H9 (cell line): ENCODE results near the gene SNAI3. TPM values are rescaled to one million over a fixed set of nuclear protein-coding genes. Genes with fewer than 3 reads are reported as not detected.

Experiments used
- DNase-seq: peaks from one replicate; pipeline ENCODE4 v3.0.0-alpha.2; 2017
- H2AFZ ChIP-seq: one replicate; pipeline ENCODE4 v1.6.1; 2013; ENCODE audit warnings: mild to moderate bottlenecking, low read length, control low read depth, moderate library complexity
- H2AK5ac ChIP-seq: 2 replicates; pipeline ENCODE4 v1.6.1; 2013; ENCODE audit warnings: low read length, control low read depth, mixed read lengths; ENCODE audit not compliant: insufficient read length
- H2BK120ac ChIP-seq: one replicate; pipeline ENCODE4 v1.6.1; 2013; ENCODE audit warnings: low read depth, mild to moderate bottlenecking, low read length, control low read depth, inconsistent platforms; ENCODE audit not compliant: poor library complexity, severe bottlenecking
- H2BK12ac ChIP-seq: 2 replicates; pipeline ENCODE4 v1.6.1; 2013; ENCODE audit warnings: low read length, control low read depth, mixed read lengths, low read depth; ENCODE audit not compliant: insufficient read length
- H2BK15ac ChIP-seq: 2 replicates; pipeline ENCODE4 v1.6.1; 2013; ENCODE audit warnings: low read depth, low read length, control low read depth
- H2BK20ac ChIP-seq: one replicate; pipeline ENCODE4 v1.6.1; 2013; ENCODE audit warnings: low read depth, mild to moderate bottlenecking, low read length, control low read depth, inconsistent platforms; ENCODE audit not compliant: poor library complexity, severe bottlenecking
- H2BK5ac ChIP-seq: 2 replicates; pipeline ENCODE4 v1.6.1; 2013; ENCODE audit warnings: low read length, control low read depth, mixed read lengths; ENCODE audit not compliant: insufficient read length
- H3K14ac ChIP-seq: 2 replicates; pipeline ENCODE4 v1.6.1; 2013; ENCODE audit warnings: low read length, control low read depth; ENCODE audit not compliant: insufficient read depth
- H3K18ac ChIP-seq: 2 replicates; pipeline ENCODE4 v1.6.1; 2013; ENCODE audit warnings: low read depth, mild to moderate bottlenecking, mixed read lengths, low read length, control low read depth; ENCODE audit not compliant: insufficient read length
- H3K23ac ChIP-seq: 2 replicates; pipeline ENCODE4 v1.6.1; 2013; ENCODE audit warnings: low read length, control low read depth, mixed read lengths, low read depth; ENCODE audit not compliant: insufficient read length
- H3K23me2 ChIP-seq: 2 replicates; pipeline ENCODE4 v1.6.1; 2013; ENCODE audit warnings: low read depth, mild to moderate bottlenecking, mixed read lengths, low read length, control low read depth; ENCODE audit not compliant: insufficient read length, poor library complexity, severe bottlenecking
- H3K27ac ChIP-seq: 2 replicates; pipeline ENCODE4 v1.5.1; 2013; ENCODE audit warnings: low read length, control low read depth, mixed read lengths, low read depth; ENCODE audit not compliant: insufficient read length
- H3K27me3 ChIP-seq: 2 replicates; pipeline ENCODE4 v1.6.1; 2013; ENCODE audit warnings: low read length, control low read depth, inconsistent platforms; ENCODE audit not compliant: insufficient read depth
- H3K4ac ChIP-seq: 2 replicates; pipeline ENCODE4 v1.6.1; 2013; ENCODE audit warnings: low read depth, mild to moderate bottlenecking, control low read depth, inconsistent platforms, low read length, moderate library complexity
- H3K4me1 ChIP-seq: 2 replicates; pipeline ENCODE4 v1.6.1; 2013; ENCODE audit warnings: low read length, control low read depth, inconsistent platforms; ENCODE audit not compliant: insufficient read depth
- H3K4me2 ChIP-seq: 2 replicates; pipeline ENCODE4 v1.6.1; 2013; ENCODE audit warnings: low read length, control low read depth, mixed read lengths; ENCODE audit not compliant: insufficient read length, insufficient read depth
- H3K56ac ChIP-seq: 2 replicates; pipeline ENCODE4 v1.6.1; 2013; ENCODE audit warnings: low read depth, mild to moderate bottlenecking, mixed read lengths, low read length, control low read depth; ENCODE audit not compliant: insufficient read length
- H3K79me1 ChIP-seq: 2 replicates; pipeline ENCODE4 v1.6.1; 2013; ENCODE audit warnings: low read depth, mild to moderate bottlenecking, moderate library complexity, low read length, control low read depth, inconsistent platforms; ENCODE audit not compliant: insufficient read depth, poor library complexity, severe bottlenecking
- H3K79me2 ChIP-seq: 2 replicates; pipeline ENCODE4 v1.6.1; 2013; ENCODE audit warnings: low read length, control low read depth, inconsistent platforms; ENCODE audit not compliant: insufficient read depth
- H3K9ac ChIP-seq: 2 replicates; pipeline ENCODE4 v1.6.1; 2013; ENCODE audit warnings: low read length, control low read depth, mixed read lengths; ENCODE audit not compliant: insufficient read length; ENCODE audit errors: extremely low read depth
- H3K9me3 ChIP-seq: one replicate; pipeline ENCODE4 v1.6.1; 2013; ENCODE audit warnings: low read depth, low read length, inconsistent platforms; ENCODE audit not compliant: control insufficient read depth
- H3T11ph ChIP-seq: one replicate; pipeline ENCODE4 v1.6.1; 2013; ENCODE audit warnings: mild to moderate bottlenecking, low read length, control low read depth, inconsistent platforms
- H4K20me1 ChIP-seq: one replicate; pipeline ENCODE4 v1.6.1; 2013; ENCODE audit not compliant: control insufficient read depth, insufficient read length, insufficient read depth
- H4K5ac ChIP-seq: 2 replicates; pipeline ENCODE4 v1.6.1; 2013; ENCODE audit warnings: low read depth, mild to moderate bottlenecking, mixed read lengths, low read length, control low read depth; ENCODE audit not compliant: insufficient read length
- H4K8ac ChIP-seq: replicated peaks from 2 replicates; pipeline ENCODE4 v1.6.1; 2013; ENCODE audit warnings: low read length, control low read depth, mixed read lengths, low read depth; ENCODE audit not compliant: insufficient read length
- H4K91ac ChIP-seq: 2 replicates; pipeline ENCODE4 v1.6.1; 2013; ENCODE audit warnings: low read depth, mild to moderate bottlenecking, moderate library complexity, mixed read lengths, low read length, control low read depth; ENCODE audit not compliant: insufficient read length
- H3K27ac Mint-ChIP-seq, 3 experiments: 2 replicates in 2 of 3; 3 replicates in 1 of 3; pipeline ENCODE4 v1.8.0; 2020 to 2021; ENCODE audit warnings: mixed read lengths in 3 of 3, mild to moderate bottlenecking in 1 of 3, moderate library complexity in 1 of 3
- H3K27me3 Mint-ChIP-seq: 2 replicates; pipeline ENCODE4 v1.8.0; 2021; ENCODE audit warnings: low read depth, mild to moderate bottlenecking, moderate library complexity, mixed read lengths
- H3K36me3 Mint-ChIP-seq, 3 experiments: 2 replicates in 2 of 3; 3 replicates in 1 of 3; pipeline ENCODE4 v1.8.0; 2020 to 2021; ENCODE audit warnings: low read depth in 3 of 3, mixed read lengths in 3 of 3; ENCODE audit not compliant: insufficient read depth in 1 of 3
- H3K4me1 Mint-ChIP-seq, 2 experiments: 2 replicates each; pipeline ENCODE4 v1.8.0; 2020; ENCODE audit warnings: mixed read lengths in 2 of 2
- H3K4me3 Mint-ChIP-seq, 2 experiments: 2 replicates in 1 of 2; 3 replicates in 1 of 2; pipeline ENCODE4 v1.8.0; 2020 to 2021; ENCODE audit warnings: mild to moderate bottlenecking in 2 of 2, mixed read lengths in 2 of 2, moderate library complexity in 1 of 2
- H3K9me3 Mint-ChIP-seq, 2 experiments: 2 replicates in 1 of 2; 3 replicates in 1 of 2; pipeline ENCODE4 v1.8.0; 2020; ENCODE audit warnings: mild to moderate bottlenecking in 2 of 2, mixed read lengths in 2 of 2, moderate library complexity in 1 of 2
- WGBS: extraction: QIAGEN DNeasy Blood & Tissue Kit; methylation state at CpG from one replicate; pipeline ENCODE4 v1.1.7; 2013; ENCODE audit warnings: missing lambda C conversion rate, low lambda C conversion rate, mixed read lengths; ENCODE audit not compliant: insufficient read length; ENCODE audit errors: extremely low coverage; 5-methylcytosine and 5-hydroxymethylcytosine counted together
- total RNA-seq: library from RNA; stranded (reverse); gene quantifications from 2 replicates; pipeline ENCODE4 v1.2.1, GENCODE V29; 2021
- TF ChIP-seq, protein P1 (sequence below): fragments of 200-600 bp; sonication (generic); conservative IDR thresholded peaks from 3 replicates; pipeline ENCODE4 v1.8.0; 2021; ENCODE audit warnings: antibody characterized with exemption, mild to moderate bottlenecking

Gene SNAI3
- total RNA-seq, 1 experiment from 2014 or later: 3.2 TPM

DNA sequence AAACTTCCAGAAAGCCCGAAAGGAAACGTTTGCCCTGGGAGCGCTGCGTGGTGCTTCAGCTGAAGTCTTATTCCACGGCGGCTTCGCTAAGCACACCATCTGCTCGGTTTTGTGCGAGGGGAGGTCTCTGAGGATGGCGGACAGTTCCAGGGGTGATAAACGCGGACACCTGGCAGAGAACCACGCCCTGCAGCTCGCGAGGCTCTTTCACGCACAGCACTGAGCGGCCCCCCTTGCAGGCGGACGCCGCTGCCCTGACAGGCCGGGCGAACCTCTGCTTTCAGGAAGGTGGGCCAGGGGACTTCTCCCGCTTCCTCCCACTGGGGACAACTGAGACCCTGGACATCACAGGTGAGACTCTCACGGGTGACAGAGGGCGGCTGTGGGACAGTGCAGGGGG is 27.1 kb downstream of the SNAI3 start:
- Histone ChIP-seq H2BK5ac (no peak overlapping the region), H2AK5ac (no peak overlapping the region), H4K8ac (no peak overlapping the region), H3K4me2 (no peak overlapping the region), H4K91ac (no peak overlapping the region), H3K23ac (no peak overlapping the region), H3K9me3 (no peaks in the 10 kb centered on the region), H4K20me1 (no peaks in the 10 kb centered on the region), H3K4ac (no peak overlapping the region), H4K5ac (no peak overlapping the region), H3K56ac (no peak overlapping the region), H2BK15ac (no peak overlapping the region), H3K4me1 (peaks cover 3% of the 10 kb centered on the region; the same call in 1 of the 2 replicates), H2AFZ (no peak overlapping the region), H3K23me2 (peaks cover 11% of the 10 kb centered on the region), H3K27me3 (no peaks in the 10 kb centered on the region), H3K14ac (no peak overlapping the region; the same call in 1 of the 2 replicates), H3K79me1 (peaks cover 3% of the 10 kb centered on the region), H2BK20ac (no peak overlapping the region), H3T11ph (no peak overlapping the region), H3K9ac (no peak overlapping the region), H2BK12ac (no peak overlapping the region), H3K27ac (no peak overlapping the region), H3K18ac (no peak overlapping the region), H3K79me2 (peaks cover 22% of the 10 kb centered on the region; the same call in 1 of the 2 replicates), H2BK120ac (no peak overlapping the region)
- no peak for DNase-seq
- peak overlapping the region in 2 of 3 experiments; percentile 21 to 79; a peak in 4 of 7 replicates for H3K27ac Mint-ChIP-seq
- H3K36me3 Mint-ChIP-seq: peaks cover 9 to 26% (median 24%) of the 10 kb centered on the region in 3 experiments
- H3K9me3 Mint-ChIP-seq: no peaks in the 10 kb centered on the region
- no peak overlapping the region for H3K4me3 Mint-ChIP-seq
- TF ChIP-seq, protein P1, sequence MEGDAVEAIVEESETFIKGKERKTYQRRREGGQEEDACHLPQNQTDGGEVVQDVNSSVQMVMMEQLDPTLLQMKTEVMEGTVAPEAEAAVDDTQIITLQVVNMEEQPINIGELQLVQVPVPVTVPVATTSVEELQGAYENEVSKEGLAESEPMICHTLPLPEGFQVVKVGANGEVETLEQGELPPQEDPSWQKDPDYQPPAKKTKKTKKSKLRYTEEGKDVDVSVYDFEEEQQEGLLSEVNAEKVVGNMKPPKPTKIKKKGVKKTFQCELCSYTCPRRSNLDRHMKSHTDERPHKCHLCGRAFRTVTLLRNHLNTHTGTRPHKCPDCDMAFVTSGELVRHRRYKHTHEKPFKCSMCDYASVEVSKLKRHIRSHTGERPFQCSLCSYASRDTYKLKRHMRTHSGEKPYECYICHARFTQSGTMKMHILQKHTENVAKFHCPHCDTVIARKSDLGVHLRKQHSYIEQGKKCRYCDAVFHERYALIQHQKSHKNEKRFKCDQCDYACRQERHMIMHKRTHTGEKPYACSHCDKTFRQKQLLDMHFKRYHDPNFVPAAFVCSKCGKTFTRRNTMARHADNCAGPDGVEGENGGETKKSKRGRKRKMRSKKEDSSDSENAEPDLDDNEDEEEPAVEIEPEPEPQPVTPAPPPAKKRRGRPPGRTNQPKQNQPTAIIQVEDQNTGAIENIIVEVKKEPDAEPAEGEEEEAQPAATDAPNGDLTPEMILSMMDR: no peak
- no CpG with 5 or more reads among the region's 25 CpGs for WGBS
- no peaks in the 10 kb centered on the region; the same call in 1 of the 2 replicates for H3K27me3 Mint-ChIP-seq
- H3K4me1 Mint-ChIP-seq: peaks cover 11 to 18% of the 10 kb centered on the region in 2 experiments
